DND-41 (cell line): ENCODE results near the gene CHIC1.
"Not testable (repeated sequence)": the region's sequence is repeated elsewhere in the genome, so short reads cannot be mapped to it uniquely, and the experiment has no call there.

Experiments used
- ATAC-seq: fragments of 200-7000 bp; cut with Tn5 transposase; 3 replicates; pipeline ENCODE4 v1.9.1; 2021; ENCODE audit warnings: low read depth; ENCODE audit not compliant: insufficient read depth
- DNase-seq: peaks from one replicate; pipeline ENCODE4 v3.0.0-alpha.2; 2020
- H2AFZ ChIP-seq: 2 replicates; pipeline ENCODE4 v1.6.0; 2012; ENCODE audit warnings: low read depth, low read length
- H3K27ac ChIP-seq: 2 replicates; pipeline ENCODE4 v1.5.1; 2012; ENCODE audit warnings: low read length, inconsistent platforms
- H3K27me3 ChIP-seq: fragments of 200-600 bp; sonication (generic); 2 replicates; pipeline ENCODE4 v1.6.0; 2012; ENCODE audit warnings: low read length, mild to moderate bottlenecking, inconsistent platforms; ENCODE audit not compliant: insufficient read depth, poor library complexity
- H3K36me3 ChIP-seq: 2 replicates; pipeline ENCODE4 v1.5.1; 2012; ENCODE audit warnings: low read length, inconsistent platforms; ENCODE audit not compliant: insufficient read depth
- H3K4me1 ChIP-seq: 2 replicates; pipeline ENCODE4 v1.5.1; 2012; ENCODE audit warnings: mild to moderate bottlenecking, low read length; ENCODE audit not compliant: insufficient read depth
- H3K4me2 ChIP-seq: 2 replicates; pipeline ENCODE4 v1.6.0; 2012; ENCODE audit warnings: mild to moderate bottlenecking, moderate library complexity, low read length, inconsistent platforms; ENCODE audit not compliant: insufficient read depth
- H3K4me3 ChIP-seq, 2 experiments: fragments of 200-600 bp in 1 of 2; shearing (Covaris generic) in 1 of 2; 2 replicates each; pipeline ENCODE4 v1.5.1; 2012 to 2016; ENCODE audit warnings: inconsistent platforms in 2 of 2, low read length in 2 of 2, mild to moderate bottlenecking in 2 of 2, low read depth in 1 of 2, moderate library complexity in 1 of 2
- H3K79me2 ChIP-seq: 2 replicates; pipeline ENCODE4 v1.6.0; 2012; ENCODE audit warnings: low read length, inconsistent platforms; ENCODE audit not compliant: insufficient read depth
- H3K9ac ChIP-seq: 2 replicates; pipeline ENCODE4 v1.6.0; 2012; ENCODE audit warnings: low read depth, mild to moderate bottlenecking, inconsistent platforms, low read length, moderate library complexity
- H3K9me3 ChIP-seq: 2 replicates; pipeline ENCODE4 v1.5.1; 2012; ENCODE audit warnings: low read length, moderate library complexity, mild to moderate bottlenecking, inconsistent platforms; ENCODE audit not compliant: insufficient read depth, severe bottlenecking
- H4K20me1 ChIP-seq: 2 replicates; pipeline ENCODE4 v1.6.0; 2012; ENCODE audit warnings: low read length; ENCODE audit not compliant: insufficient read depth
- CTCF ChIP-seq: IDR thresholded peaks from 2 replicates; pipeline ENCODE4 v1.5.1; 2012; ENCODE audit warnings: borderline replicate concordance, low read length, moderate library complexity, mild to moderate bottlenecking; ENCODE audit not compliant: poor library complexity, severe bottlenecking; ENCODE audit errors: extremely low read depth
- EZH2 ChIP-seq: IDR thresholded peaks from 3 replicates; pipeline ENCODE4 v1.6.1; 2012; ENCODE audit warnings: borderline replicate concordance, low read depth, mild to moderate bottlenecking, moderate library complexity, low read length, inconsistent platforms; ENCODE audit not compliant: severe bottlenecking

Gene CHIC1

GRCh38 chrX:73562984-73563737 is at the start of gene CHIC1:
Gene CHIC1, plus strand, starts transcription at chrX:73563197. Its CDS starts 88 bp downstream, at chrX:73563285.
- Histone ChIP-seq H3K36me3 (peaks cover 8% of the 10 kb centered on the region; the same call in 1 of the 2 replicates), H3K4me2 (peak within 1 kb of the TSS; percentile 61), H3K27me3 (no peaks in the 10 kb centered on the region), H3K4me3 (peak within 1 kb of the TSS; percentile 72 to 84), H3K4me1 (peaks cover 21% of the 10 kb centered on the region), H3K79me2 (peaks cover 22% of the 10 kb centered on the region), H4K20me1 (no peaks in the 10 kb centered on the region), H2AFZ (peak within 1 kb of the TSS; percentile 74), H3K9ac (peak within 1 kb of the TSS; percentile 63), H3K27ac (peak within 1 kb of the TSS; percentile 84), H3K9me3 (no peaks in the 10 kb centered on the region)
- no peak for TF ChIP-seq EZH2
- no peak for TF ChIP-seq CTCF
- peak; percentile 85 for ATAC-seq
- peak; percentile 85 for DNase-seq

- DNase-seq, H3K36me3 ChIP-seq, H3K4me1 ChIP-seq, H3K79me2 ChIP-seq, H3K9me3 ChIP-seq, H3K27ac ChIP-seq, H3K4me2 ChIP-seq, H3K4me3 ChIP-seq, H4K20me1 ChIP-seq, H2AFZ ChIP-seq, ATAC-seq, H3K27me3 ChIP-seq, H3K9ac ChIP-seq: not testable (repeated sequence)
Observed at GRCh38 chrX:73522823-73523222, 40.2 kb upstream of the CHIC1 start.

- Histone ChIP-seq H3K27ac (no peak overlapping the region), H3K9me3 (no peaks in the 10 kb centered on the region), H3K4me1 (no peaks in the 10 kb centered on the region), H3K4me2 (no peak overlapping the region), H3K36me3 (no peaks in the 10 kb centered on the region), H4K20me1 (no peaks in the 10 kb centered on the region), H3K79me2 (no peaks in the 10 kb centered on the region), H2AFZ (no peak overlapping the region), H3K9ac (no peak overlapping the region), H3K4me3 (no peak overlapping the region), H3K27me3 (no peaks in the 10 kb centered on the region)
- TF ChIP-seq EZH2 (no peak), CTCF (no peak)
- no peak for DNase-seq
- no peak for ATAC-seq
Observed at GRCh38 chrX:73524906-73525305, 38.1 kb upstream of the CHIC1 start.

GRCh38 chrX:73525928-73526690 is 36.9 kb upstream of the CHIC1 start:
- Histone ChIP-seq H3K4me3 (no peak overlapping the region), H4K20me1 (no peaks in the 10 kb centered on the region), H3K9ac (no peak overlapping the region), H3K36me3 (no peaks in the 10 kb centered on the region), H2AFZ (no peak overlapping the region), H3K79me2 (no peaks in the 10 kb centered on the region), H3K27me3 (no peaks in the 10 kb centered on the region), H3K4me2 (no peak overlapping the region), H3K9me3 (no peaks in the 10 kb centered on the region), H3K4me1 (no peaks in the 10 kb centered on the region), H3K27ac (no peak overlapping the region)
- TF ChIP-seq EZH2 (no peak), CTCF (no peak)
- DNase-seq = no peak
- no peak for ATAC-seq

GRCh38 chrX:73531655-73532054 is 31.3 kb upstream of the CHIC1 start:
- H4K20me1 ChIP-seq, H3K27me3 ChIP-seq, DNase-seq, H3K36me3 ChIP-seq, H3K9me3 ChIP-seq, H3K4me3 ChIP-seq, H3K4me2 ChIP-seq, ATAC-seq, H3K4me1 ChIP-seq, H3K79me2 ChIP-seq, H2AFZ ChIP-seq, H3K9ac ChIP-seq, H3K27ac ChIP-seq: not testable (repeated sequence)
